Naive thymus-derived CD4-positive, alpha-beta T cell (primary cell): ENCODE data around the gene ZGLP1. TPM values are rescaled to one million over a fixed set of nuclear protein-coding genes. Genes with fewer than 3 reads are reported as not detected.
A peak's percentile ranks its signal among the peaks of the same experiment; 100 is the strongest.

Experiments used
- ATAC-seq: fragments of 150-1000 bp; cut with Tn5 transposase; 2 replicates; pipeline ENCODE4 v1.10.0; 2021; ENCODE audit warnings: mild to moderate bottlenecking, moderate library complexity
- CTCF ChIA-PET: fragments of 350-600 bp; sonication (Branson Sonifier 250); formaldehyde crosslinking; loops from one replicate; lab custom pipeline; 2021; ENCODE audit warnings: antibody characterized with exemption; lab: Charles Lee
- POLR2A ChIA-PET: fragments of 350-600 bp; sonication (Branson Sonifier 250); formaldehyde crosslinking; loops from one replicate; lab custom pipeline; 2021; ENCODE audit warnings: antibody characterized with exemption, inconsistent platforms; lab: Charles Lee
- DNase-seq, 9 donors: peaks; one replicate each; pipeline versions ENCODE4 v3.0.0 to v3.0.0-alpha.2; 2020 to 2022; ENCODE audit warnings: mixed read lengths in 1 of 9
- H3K27ac ChIP-seq: one replicate; pipeline ENCODE4 v1.7.0; 2013; ENCODE audit warnings: mild to moderate bottlenecking, low read depth, low read length, moderate library complexity
- H3K27me3 ChIP-seq, 2 donors: one replicate each; pipeline ENCODE4 v1.7.0; 2013; ENCODE audit warnings: low read length in 2 of 2, mild to moderate bottlenecking in 2 of 2, moderate library complexity in 2 of 2; ENCODE audit not compliant: control insufficient read depth in 2 of 2, insufficient read depth in 2 of 2
- H3K36me3 ChIP-seq, 3 experiments: 1 replicate in 2 of 3; 2 replicates in 1 of 3; pipeline ENCODE4 v1.7.0; 2013; ENCODE audit warnings: low read length in 3 of 3, mild to moderate bottlenecking in 3 of 3, moderate library complexity in 1 of 3; ENCODE audit not compliant: insufficient read depth in 3 of 3, control insufficient read depth in 2 of 3
- H3K4me1 ChIP-seq, 2 donors: one replicate each; pipeline ENCODE4 v1.7.0; 2013; ENCODE audit warnings: low read length in 2 of 2, mild to moderate bottlenecking in 2 of 2, moderate library complexity in 1 of 2; ENCODE audit not compliant: control insufficient read depth in 2 of 2, insufficient read depth in 2 of 2
- H3K4me3 ChIP-seq: 2 replicates; pipeline ENCODE4 v1.7.0; 2013; ENCODE audit warnings: mild to moderate bottlenecking, low read length
- H3K9me3 ChIP-seq, 3 experiments: 1 replicate in 2 of 3; 2 replicates in 1 of 3; pipeline ENCODE4 v1.7.0; 2013; ENCODE audit warnings: low read length in 3 of 3; ENCODE audit not compliant: control insufficient read depth in 2 of 3
- H3K27ac Mint-ChIP-seq, 9 donors: one replicate each; pipeline ENCODE4 v1.8.0; 2020 to 2022; ENCODE audit warnings: mixed read lengths in 9 of 9, mild to moderate bottlenecking in 8 of 9, moderate library complexity in 5 of 9, inconsistent platforms in 2 of 9
- H3K27me3 Mint-ChIP-seq, 5 donors: one replicate each; pipeline ENCODE4 v1.8.0; 2021 to 2022; ENCODE audit warnings: mixed read lengths in 5 of 5, mild to moderate bottlenecking in 1 of 5
- H3K36me3 Mint-ChIP-seq, 5 donors: one replicate each; pipeline ENCODE4 v1.8.0; 2020 to 2022; ENCODE audit warnings: mixed read lengths in 5 of 5, mild to moderate bottlenecking in 3 of 5, inconsistent platforms in 1 of 5
- H3K4me1 Mint-ChIP-seq, 7 donors: one replicate each; pipeline ENCODE4 v1.8.0; 2020 to 2022; ENCODE audit warnings: mixed read lengths in 7 of 7, mild to moderate bottlenecking in 3 of 7, inconsistent platforms in 1 of 7
- H3K4me3 Mint-ChIP-seq, 10 donors: one replicate each; pipeline ENCODE4 v1.8.0; 2020 to 2022; ENCODE audit warnings: mild to moderate bottlenecking in 10 of 10, mixed read lengths in 10 of 10, moderate library complexity in 6 of 10, inconsistent platforms in 2 of 10
- H3K9me3 Mint-ChIP-seq, 11 donors: one replicate each; pipeline ENCODE4 v1.8.0; 2020 to 2022; ENCODE audit warnings: mixed read lengths in 11 of 11, mild to moderate bottlenecking in 4 of 11, inconsistent platforms in 1 of 11, moderate library complexity in 1 of 11
- intact Hi-C, 2 donors: fragments of 100-400 bp; cut with micrococcal nuclease; formaldehyde crosslinking; loops; one replicate each; pipeline ENCODE4 v1.15.1; 2023
- polyA plus RNA-seq, 2 donors: library from polyadenylated mRNA; unstranded; fragments of 300-500 nt; fragmentation: Illumina TruSeq; gene quantifications; one replicate each; pipeline ENCODE4 v1.2.3, GENCODE V29; 2021
- total RNA-seq, 6 experiments: library from RNA in 5 of 6; stranded (reverse) in 5 of 6; gene quantifications; 1 replicate in 5 of 6; 2 replicates in 1 of 6; pipeline ENCODE4 v1.2.3 and lab custom pipeline; 2021 to 2026

ZGLP1 gene
- total and polyA plus RNA-seq, 7 experiments from 2014 or later, result 0.22 to 11.4 (median 5.7) TPM; not detected in 1

- intact Hi-C loops, result loop anchor here (1.0 to 2.0 kb wide), 5 partner anchors 17 to 74 kb away; partner anchors contain the start of genes RAVER1 (in 2 of the 2) and TYK2 (in 1 of the 2)
- peak within 1 kb of the TSS; percentile 87 to 94 (median 90) for H3K4me3 Mint-ChIP-seq
- peak within 1 kb of the TSS; percentile 86 for H3K4me3 ChIP-seq
Observed at GRCh38 chr19:10315335-10316214, 6.0 kb upstream of the ZGLP1 start, which contains the start of gene FDX2. Gene FDX2 (minus strand): TSS chr19:10316015. CDS start chr19:10315996, 19 bp downstream.

GRCh38 chr19:10306327-10306726 lies 3.3 kb downstream of the ZGLP1 start:
- CTCF ChIA-PET, result interaction anchor here (0.9 kb wide), 1 partner anchor 85 kb away, joined by 3 read pairs; no protein-coding TSS in a partner anchor

More at GRCh38 chr19:10315335-10316214, 6.0 kb upstream of the ZGLP1 start, which contains the start of gene FDX2:
- Histone ChIP-seq H3K9me3 (no peaks in the 10 kb centered on the region), H3K4me1 (peaks cover 6 to 13% of the 10 kb centered on the region in 2 donors), H3K27me3 (no peaks in the 10 kb centered on the region), H3K27ac (peak within 1 kb of the TSS; percentile 70), H3K36me3 (peaks cover 3 to 52% (median 7%) of the 10 kb centered on the region in 3 experiments)
- peaks cover 0 to 11% (median 8%) of the 10 kb centered on the region in 5 donors for H3K36me3 Mint-ChIP-seq
- peak within 1 kb of the TSS; percentile 35 to 95 (median 86) for H3K27ac Mint-ChIP-seq
- peaks cover 13 to 23% (median 16%) of the 10 kb centered on the region in 7 donors for H3K4me1 Mint-ChIP-seq
- ATAC-seq (peak; percentile 92), DNase-seq (peak; percentile 77 to 94 (median 86))
- POLR2A ChIA-PET, result interaction anchor here (0.8 to 2.1 kb wide), 5 partner anchors 8 to 65 kb away, joined by 3 to 8 read pairs (median 3); partner anchors contain the start of genes ICAM1, ICAM5, RAVER1 and TYK2
- CTCF ChIA-PET, result interaction anchor here (1.5 kb wide), 1 partner anchor 46 kb away, joined by 4 read pairs; no protein-coding TSS in a partner anchor
- H3K27me3 Mint-ChIP-seq, result no peaks in the 10 kb centered on the region
- H3K9me3 Mint-ChIP-seq, result peaks cover 0 to 5% (median 0%) of the 10 kb centered on the region in 11 donors

GRCh38 chr19:10305139-10305806 lies 4.3 kb downstream of the ZGLP1 start:
- ChIA-PET POLR2A (no interaction called here), CTCF (no interaction called here)
- intact Hi-C loops, result no loop called here
- DNase-seq, result no peak
- Histone ChIP-seq H3K36me3 (peaks cover 0 to 6% (median 0%) of the 10 kb centered on the region in 3 experiments), H3K4me1 (no peaks in the 10 kb centered on the region), H3K9me3 (no peaks in the 10 kb centered on the region), H3K27ac (no peak overlapping the region), H3K27me3 (no peaks in the 10 kb centered on the region), H3K4me3 (no peak overlapping the region)
- H3K27ac Mint-ChIP-seq, result no peak overlapping the region
- H3K27me3 Mint-ChIP-seq, result peaks cover 0 to 6% (median 0%) of the 10 kb centered on the region in 5 donors
- H3K4me3 Mint-ChIP-seq, result no peak overlapping the region
- no peaks in the 10 kb centered on the region for H3K9me3 Mint-ChIP-seq
- peaks cover 0 to 11% (median 0%) of the 10 kb centered on the region in 5 donors for H3K36me3 Mint-ChIP-seq
- ATAC-seq, result peak; percentile 84
- peaks cover 0 to 6% (median 0%) of the 10 kb centered on the region in 7 donors for H3K4me1 Mint-ChIP-seq

More at GRCh38 chr19:10306327-10306726, 3.3 kb downstream of the ZGLP1 start:
- POLR2A ChIA-PET, result interaction anchor here (0.6 to 1.1 kb wide), 2 partner anchors 9 kb away, joined by 3 to 4 read pairs; partner anchors contain the start of gene FDX2
- Mint-ChIP-seq H3K9me3 (peaks cover 0 to 2% (median 0%) of the 10 kb centered on the region in 11 donors), H3K4me3 (no peak overlapping the region), H3K4me1 (peaks cover 0 to 4% (median 0%) of the 10 kb centered on the region in 7 donors), H3K27ac (no peak overlapping the region), H3K36me3 (peaks cover 0 to 11% (median 0%) of the 10 kb centered on the region in 5 donors), H3K27me3 (peaks cover 0 to 3% (median 0%) of the 10 kb centered on the region in 5 donors)
- no peaks in the 10 kb centered on the region for H3K27me3 ChIP-seq
- no peaks in the 10 kb centered on the region for H3K9me3 ChIP-seq
- H3K4me1 ChIP-seq, result no peaks in the 10 kb centered on the region
- H3K4me3 ChIP-seq, result no peak overlapping the region
- intact Hi-C loops, result no loop called here
- DNase-seq, result no peak
- H3K27ac ChIP-seq, result no peak overlapping the region
- ATAC-seq, result no peak
- H3K36me3 ChIP-seq, result peaks cover 0 to 12% (median 0%) of the 10 kb centered on the region in 3 experiments

GRCh38 chr19:10299545-10300458 lies 9.8 kb downstream of the ZGLP1 start:
- H3K27ac ChIP-seq, result no peak overlapping the region
- ChIA-PET POLR2A (no interaction called here), CTCF (interaction anchor here (1.9 kb wide), 1 partner anchor 29 kb away, joined by 6 read pairs; the partner anchor contains the start of gene ICAM1)
- H3K4me1 ChIP-seq, result peaks cover 11 to 12% of the 10 kb centered on the region in 2 donors
- no peak for ATAC-seq
- intact Hi-C loops, result no loop called here
- Mint-ChIP-seq H3K4me3 (no peak overlapping the region), H3K27me3 (peaks cover 4 to 28% (median 6%) of the 10 kb centered on the region in 5 donors), H3K9me3 (peaks cover 0 to 2% (median 0%) of the 10 kb centered on the region in 11 donors), H3K4me1 (peaks cover 6 to 20% (median 7%) of the 10 kb centered on the region in 7 donors), H3K36me3 (peaks cover 0 to 4% (median 0%) of the 10 kb centered on the region in 5 donors), H3K27ac (peak overlapping the region in 1 of 9 donors; percentile 29)
- no peak for DNase-seq
- H3K36me3 ChIP-seq, result no peaks in the 10 kb centered on the region
- no peaks in the 10 kb centered on the region for H3K9me3 ChIP-seq
- peaks cover 0 to 4% of the 10 kb centered on the region in 2 donors for H3K27me3 ChIP-seq
- no peak overlapping the region for H3K4me3 ChIP-seq

- peak overlapping the region in 5 of 9 donors; percentile 45 to 83 (median 74) for H3K27ac Mint-ChIP-seq
- peaks cover 0 to 9% (median 0%) of the 10 kb centered on the region in 5 donors for H3K36me3 Mint-ChIP-seq
- H3K4me3 Mint-ChIP-seq, result peak overlapping the region; percentile 74 to 90 (median 85)
- ChIA-PET CTCF (interaction anchor here (0.5 to 1.0 kb wide), 3 partner anchors 25 to 340 kb away, joined by 3 to 4 read pairs (median 3); partner anchors contain the start of gene ICAM1), POLR2A (interaction anchor here (0.5 to 0.7 kb wide), 2 partner anchors 9 to 62 kb away, joined by 3 read pairs; partner anchors contain the start of gene ICAM4)
- peak overlapping the region; percentile 77 for H3K4me3 ChIP-seq
- DNase-seq (no peak), ATAC-seq (no peak)
- peaks cover 0 to 34% of the 10 kb centered on the region in 2 donors for H3K27me3 ChIP-seq
- H3K4me1 Mint-ChIP-seq, result peaks cover 19 to 41% (median 29%) of the 10 kb centered on the region in 7 donors
- no peak overlapping the region for H3K27ac ChIP-seq
- H3K27me3 Mint-ChIP-seq, result peaks cover 26 to 59% (median 31%) of the 10 kb centered on the region in 5 donors
- no peaks in the 10 kb centered on the region for H3K9me3 ChIP-seq
- H3K9me3 Mint-ChIP-seq, result peaks cover 0 to 4% (median 0%) of the 10 kb centered on the region in 11 donors
- peaks cover 36 to 39% of the 10 kb centered on the region in 2 donors for H3K4me1 ChIP-seq
- H3K36me3 ChIP-seq, result no peaks in the 10 kb centered on the region
- intact Hi-C loops, result loop anchor here in 1 of 2 donors (1.0 kb wide), 1 partner anchor 10 kb away; the partner anchor contains the start of gene ICAM4
Observed at GRCh38 chr19:10295847-10296591, 13.6 kb downstream of the ZGLP1 start.
